ENCODE data around the gene IL18.
"Not testable (repeated sequence)": the region's sequence is repeated elsewhere in the genome, so short reads cannot be mapped to it uniquely, and the experiment has no call there.

Gene IL18

DNA sequence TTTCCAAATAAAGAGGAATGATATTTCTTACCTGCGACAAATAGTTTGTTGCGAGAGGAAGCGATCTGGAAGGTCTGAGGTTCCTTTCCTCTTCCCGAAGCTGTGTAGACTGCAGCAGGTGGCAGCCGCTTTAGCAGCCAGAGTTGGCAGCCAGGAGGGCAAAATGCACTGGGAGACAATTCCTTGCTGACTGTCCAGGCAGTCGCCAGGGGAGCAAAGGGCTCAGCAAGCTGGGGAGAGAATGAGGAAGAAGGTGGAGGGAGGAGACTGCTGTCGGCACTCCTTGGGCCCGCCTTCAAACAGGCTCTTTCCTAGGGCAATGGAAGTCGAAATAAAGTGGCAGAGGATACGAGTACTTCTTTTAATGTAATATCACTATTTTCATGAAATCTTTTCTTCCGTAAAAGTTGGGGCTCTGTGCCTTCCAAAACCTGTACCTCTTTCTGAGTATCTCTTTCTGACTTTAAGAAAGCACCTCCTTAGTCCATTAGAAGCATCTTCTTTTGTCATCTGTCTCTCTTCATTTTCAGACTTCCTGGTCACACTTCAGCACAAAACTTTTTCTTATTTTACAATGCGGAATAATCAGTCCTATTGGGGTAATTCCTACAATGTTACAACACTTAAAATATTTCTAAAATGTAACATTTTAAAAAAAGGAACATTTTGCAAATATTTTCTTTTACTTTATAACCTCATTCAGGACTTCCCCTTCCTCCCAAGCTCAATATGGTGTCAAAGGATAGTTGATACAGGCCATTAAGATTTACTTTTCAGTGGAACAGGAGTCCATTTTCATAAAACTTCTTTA, at the start of gene IL18:
IL18 (minus strand) TSS at position 220 of the 811 bp plus-strand sequence. CDS start 9,041 bp downstream, outside the sequence.
- peak; percentile 98 for DNase-seq

DNA sequence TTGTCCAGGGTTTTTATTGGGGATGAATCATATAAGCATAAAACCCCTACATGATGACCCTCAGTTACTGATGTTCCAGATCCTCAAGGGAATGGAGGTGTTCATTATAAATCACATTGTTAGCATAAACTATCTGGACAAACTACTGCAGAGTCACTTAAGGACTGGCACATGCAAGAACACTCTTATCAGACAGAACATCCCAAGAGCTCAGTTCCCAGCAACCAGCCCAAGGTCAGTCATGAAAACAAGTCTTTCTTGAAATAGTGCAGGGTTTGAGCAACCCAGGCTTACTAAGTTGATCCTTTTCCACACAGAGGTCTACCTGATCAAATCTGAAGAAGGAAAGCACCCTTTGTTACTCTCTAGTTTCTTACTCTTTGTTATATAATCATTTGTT, 48.8 kb upstream of the IL18 start:
- peak; percentile 40 for DNase-seq

DNA sequence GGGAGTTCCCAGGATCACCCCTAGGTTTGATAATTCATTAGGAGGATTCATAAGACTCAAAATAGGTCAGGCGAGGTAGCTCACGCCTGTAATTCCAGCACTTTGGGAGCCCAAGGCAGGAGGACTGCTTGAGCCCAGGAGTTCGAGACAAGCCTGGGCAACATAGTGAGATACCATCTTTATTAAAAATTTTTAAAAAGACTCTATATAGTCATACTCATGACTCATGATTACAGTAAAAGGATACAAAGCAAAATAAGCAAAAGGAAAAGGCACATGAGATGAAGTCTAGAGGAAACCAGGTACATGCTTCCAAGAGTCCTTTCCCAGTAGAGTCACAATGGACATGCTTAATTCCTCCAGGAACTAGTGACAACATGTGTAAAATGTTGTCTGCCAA, 48.4 kb upstream of the IL18 start:
- no peak for DNase-seq

DNA sequence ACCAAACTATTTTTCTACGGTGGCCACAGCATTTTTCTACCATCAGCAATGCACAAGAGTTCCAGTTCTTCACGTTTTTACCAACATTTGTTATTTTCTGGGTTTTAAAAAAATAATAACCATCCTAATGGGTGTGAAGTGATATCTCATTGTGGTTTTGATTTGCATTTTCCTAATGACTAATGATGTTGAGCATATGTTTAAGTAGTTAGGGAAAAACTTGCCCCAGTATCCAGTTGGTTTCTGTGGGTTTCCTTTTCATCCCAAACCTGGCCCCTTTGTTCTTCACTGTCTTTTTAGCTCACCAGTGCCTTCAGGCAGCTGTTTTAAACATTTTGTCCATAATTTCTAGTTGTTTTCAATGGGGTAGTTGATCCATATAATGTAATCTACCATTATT, 47.6 kb upstream of the IL18 start:
- DNase-seq = peak; percentile 99

DNA sequence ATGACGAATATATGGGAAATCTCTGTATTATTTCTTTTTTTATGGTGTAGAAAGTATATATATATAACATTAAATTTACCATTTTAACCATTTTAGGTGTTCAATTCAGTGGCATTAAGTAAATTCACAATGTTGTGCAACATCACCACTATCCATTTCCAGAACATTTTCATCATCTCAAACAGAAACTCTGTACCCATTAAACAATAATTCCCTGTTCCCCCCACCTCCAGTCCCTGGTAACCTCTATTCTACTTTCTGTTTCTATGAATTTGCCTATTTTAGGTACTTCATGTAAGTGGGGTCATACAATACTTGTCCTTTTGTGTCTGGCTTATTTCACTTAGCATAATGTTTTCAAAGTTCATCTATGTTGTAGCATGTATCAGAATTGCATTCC, 47.0 kb upstream of the IL18 start:
- DNase-seq = no peak

DNA sequence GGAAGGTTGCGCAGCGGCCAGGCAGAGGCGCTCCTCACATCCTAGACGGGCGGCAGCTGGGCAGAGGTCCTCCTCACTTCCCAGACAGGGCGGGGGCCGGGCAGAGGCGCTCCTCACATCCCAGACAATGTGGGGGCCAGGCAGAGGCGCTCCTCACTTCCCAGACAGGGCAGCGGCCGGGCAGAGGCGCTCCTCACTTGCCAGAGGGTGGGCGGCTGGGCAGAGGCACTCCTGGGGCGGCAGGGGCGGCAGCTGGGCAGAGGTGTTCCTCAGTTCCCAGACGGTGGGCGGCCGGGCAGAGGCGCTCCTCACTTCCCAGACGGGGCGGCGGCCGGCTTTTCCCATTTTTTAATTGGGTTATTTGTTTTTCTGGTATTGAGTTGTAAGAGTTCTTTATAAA, 42.2 kb upstream of the IL18 start:
- no peak for DNase-seq

DNA sequence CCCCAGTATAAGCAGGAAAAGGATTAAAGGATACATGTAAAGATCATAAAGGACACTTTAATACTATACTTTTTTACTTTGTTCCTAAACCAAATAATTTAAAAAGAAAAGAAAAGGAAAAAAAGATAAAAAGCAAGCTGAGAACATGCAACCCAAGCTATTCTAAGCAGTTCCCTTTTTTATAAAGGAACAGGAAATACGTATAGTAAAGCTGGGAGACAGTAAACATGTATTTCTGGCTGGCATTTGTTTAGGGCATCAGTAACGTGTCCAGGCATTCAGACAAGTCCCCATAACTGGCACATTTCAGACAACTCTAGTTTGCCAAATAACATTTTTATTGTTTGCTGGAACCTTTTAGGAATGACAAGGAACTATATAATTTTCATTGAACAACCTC, 36.4 kb upstream of the IL18 start:
- peak; percentile 78 for DNase-seq

DNA sequence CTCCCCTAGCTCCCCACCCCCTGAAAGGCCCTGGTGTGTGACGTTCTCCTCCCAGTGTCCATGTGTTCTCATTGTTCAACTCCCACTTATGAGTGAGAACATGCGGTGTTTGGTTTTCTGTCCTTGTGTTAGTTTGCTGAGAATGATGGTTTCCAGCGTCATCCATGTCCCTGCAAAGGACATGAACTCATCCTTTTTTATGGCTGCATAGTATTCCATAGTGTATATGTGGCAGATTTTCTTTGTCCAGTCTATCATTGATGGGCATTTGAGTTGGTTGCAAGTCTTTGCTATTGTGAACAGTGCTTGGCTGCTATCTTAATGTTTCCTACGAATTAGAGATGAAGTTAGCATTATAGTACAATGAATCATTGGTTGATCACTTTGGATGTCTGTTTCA, 35.2 kb upstream of the IL18 start:
- not testable (repeated sequence) for DNase-seq

DNA sequence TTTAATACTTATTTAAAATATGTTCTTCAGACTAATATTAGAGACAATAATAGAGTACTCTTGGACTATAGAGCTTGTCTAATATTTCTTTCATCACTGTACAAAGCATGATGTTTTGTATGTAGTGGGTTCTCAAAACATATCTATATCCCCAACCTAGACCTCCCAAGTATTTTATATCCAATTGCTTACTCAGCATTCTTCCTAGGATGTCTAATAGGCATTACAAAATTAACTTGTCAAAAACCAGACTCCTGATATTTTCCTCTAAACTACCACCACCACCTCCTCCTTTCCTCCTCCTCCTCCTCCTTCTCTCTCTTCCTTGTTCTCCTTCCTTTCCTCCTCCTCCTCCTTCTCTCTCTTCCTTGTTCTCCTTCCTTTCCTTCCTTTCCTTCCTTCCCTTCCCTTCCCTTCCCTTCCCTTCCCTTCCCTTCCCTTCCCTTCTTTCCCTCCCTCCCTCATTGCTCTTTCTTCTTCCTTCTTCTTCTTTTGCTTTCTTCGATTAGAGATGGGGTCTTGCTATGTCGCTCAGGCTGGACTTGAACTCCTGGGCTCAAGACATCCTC, 32.7 kb upstream of the IL18 start:
- DNase-seq = no peak

DNA sequence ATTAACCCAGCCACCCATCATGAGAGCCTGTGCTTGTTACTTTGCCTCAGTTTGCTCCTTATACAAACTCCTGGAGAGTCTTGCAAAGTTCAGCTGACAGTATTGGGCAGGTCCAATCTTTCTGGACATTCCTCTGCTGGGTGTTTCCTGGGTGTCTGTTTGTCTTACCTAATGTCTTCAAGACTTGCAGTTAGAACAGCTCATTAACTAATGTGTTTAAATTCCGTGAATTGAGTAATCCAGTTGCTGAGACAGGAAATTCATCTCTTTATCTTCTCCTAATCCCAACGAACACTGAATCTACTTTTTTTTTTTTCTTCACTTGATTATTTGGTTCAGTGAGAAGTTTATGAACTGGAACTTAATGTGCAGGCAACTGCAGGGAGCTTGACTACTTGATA, 32.1 kb upstream of the IL18 start:
- DNase-seq = peak; percentile 99

DNA sequence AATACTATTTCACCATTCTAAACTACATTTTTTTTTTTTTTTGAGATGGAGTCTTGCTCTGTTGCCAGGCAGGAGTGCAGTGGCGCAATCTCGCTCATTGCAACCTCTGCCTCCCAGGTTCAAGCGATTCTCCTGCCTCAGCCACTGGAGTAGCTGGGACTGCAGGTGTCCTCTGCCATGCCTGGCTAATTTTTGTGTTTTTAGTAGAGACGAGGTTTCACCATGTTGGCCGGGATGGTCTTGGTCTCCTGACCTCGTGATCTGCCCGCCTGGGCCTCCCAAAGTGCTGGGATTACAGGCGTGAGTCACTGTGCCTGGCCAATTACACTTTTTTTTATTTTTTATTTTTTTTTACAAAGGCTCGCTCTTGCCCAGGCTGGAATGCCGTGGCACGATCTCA, 31.2 kb upstream of the IL18 start:
- not testable (repeated sequence) for DNase-seq

DNA sequence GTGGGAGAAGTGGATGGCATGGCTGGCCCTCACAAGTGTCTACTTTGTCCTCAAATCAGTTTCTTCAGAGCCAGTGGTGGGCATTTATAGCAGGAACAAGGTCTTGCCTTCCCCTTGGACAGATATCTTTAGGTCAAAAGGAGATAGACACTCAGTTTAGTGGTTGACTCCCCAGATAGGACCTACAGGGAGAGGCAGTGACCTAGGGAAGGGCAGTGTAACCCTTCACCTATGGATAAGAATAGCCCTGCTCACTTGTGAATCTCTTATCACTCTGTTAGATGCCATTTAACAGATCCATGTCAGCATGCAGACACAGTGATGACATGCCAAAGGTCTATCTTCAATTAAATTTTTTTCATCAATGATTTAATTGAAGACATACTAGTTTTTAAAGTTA, 22.4 kb upstream of the IL18 start:
- DNase-seq = no peak

DNA sequence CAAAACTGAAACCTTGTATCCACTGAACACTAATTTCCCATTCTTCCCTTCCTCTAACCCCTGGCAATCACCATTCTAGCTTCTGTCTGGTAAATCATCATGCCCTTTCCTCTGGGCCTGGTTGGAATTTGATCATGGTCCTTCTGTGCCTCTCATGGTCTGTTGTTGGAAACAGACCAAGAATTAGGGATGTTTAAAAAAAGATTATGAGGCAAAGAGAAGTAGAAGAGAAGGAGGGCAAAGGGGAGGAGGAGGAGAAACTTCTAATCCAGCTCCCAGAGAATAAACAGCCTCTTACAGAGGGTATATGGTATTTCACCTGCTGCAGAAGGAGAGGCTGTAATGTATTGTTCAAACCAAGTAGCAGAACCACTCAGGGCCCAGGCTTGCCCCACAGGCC, 22.0 kb upstream of the IL18 start:
- DNase-seq = no peak

DNA sequence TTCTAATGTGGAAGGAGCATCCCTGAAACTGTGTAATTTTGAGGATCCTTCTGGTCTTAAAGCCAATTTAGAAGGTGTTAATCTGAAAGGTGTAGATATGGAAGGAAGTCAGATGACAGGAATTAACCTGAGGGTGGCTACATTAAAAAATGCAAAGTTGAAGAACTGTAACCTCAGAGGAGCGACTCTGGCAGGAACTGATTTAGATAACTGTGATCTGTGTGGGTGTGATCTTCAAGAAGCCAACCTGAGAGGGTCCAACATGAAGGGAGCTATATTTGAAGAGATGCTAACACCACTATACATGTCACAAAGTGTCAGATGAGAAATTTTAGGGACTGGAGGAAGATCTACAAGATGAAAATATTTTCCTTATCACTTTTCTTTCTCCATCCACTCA, 19.0 kb upstream of the IL18 start:
- no peak for DNase-seq

DNA sequence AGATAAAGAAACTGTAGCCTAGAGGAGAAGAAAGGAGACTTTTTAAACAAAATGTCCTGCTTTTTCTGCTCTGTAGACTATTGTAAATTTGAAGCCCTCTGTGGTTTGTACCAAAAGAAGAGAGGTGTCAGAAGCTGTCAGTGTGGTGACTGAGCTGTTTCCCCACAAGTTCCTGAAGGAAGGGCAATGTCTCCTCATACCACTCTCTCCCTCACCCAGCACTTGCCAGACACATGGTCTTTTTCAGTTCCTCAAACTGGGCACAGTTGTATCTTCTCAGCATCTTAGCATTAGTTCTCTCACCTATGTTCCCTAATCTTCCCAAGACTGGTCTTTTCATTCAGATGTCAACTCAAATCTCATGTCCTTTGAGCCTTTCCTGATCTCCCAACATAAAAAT, 15.7 kb upstream of the IL18 start:
- DNase-seq = peak; percentile 99

DNA sequence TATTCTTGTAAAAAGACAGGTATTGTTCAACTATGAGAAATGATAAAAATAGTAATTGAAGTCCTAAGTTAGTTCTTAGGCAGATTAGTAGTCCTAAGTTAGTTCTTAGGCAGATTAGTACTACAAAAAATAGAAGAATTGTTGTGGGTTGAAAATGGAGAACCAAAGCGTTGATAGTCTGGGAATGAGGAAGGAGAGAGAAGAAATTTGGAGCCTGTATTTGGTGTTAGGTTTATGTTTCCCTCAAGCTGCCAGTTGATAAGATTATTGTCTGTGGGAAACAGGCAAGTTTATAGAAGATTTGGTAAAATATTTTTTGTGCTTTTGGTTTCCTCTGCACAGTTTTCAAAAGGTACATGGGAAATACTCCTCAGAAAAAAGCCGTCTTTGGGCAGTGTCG, 15.0 kb upstream of the IL18 start:
- DNase-seq = peak; percentile 70

DNA sequence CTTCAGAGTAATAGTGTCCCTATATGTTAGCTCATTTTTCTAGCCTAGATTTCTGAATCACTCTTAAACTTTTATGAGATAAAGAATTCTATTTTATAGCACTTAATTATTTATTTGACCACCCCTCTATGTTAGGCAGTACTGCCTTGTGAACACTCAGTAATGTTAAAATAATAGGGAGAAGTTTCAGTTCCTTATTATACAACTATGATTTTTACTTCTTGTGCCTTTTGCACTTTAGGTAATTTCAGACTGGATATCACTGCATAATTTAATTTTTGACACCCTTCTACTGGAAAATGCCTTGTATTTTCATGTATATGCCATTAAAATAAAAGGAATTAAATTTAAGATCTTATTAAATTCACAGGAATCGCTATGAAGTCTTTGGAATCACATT, 14.5 kb upstream of the IL18 start:
- DNase-seq = no peak

DNA sequence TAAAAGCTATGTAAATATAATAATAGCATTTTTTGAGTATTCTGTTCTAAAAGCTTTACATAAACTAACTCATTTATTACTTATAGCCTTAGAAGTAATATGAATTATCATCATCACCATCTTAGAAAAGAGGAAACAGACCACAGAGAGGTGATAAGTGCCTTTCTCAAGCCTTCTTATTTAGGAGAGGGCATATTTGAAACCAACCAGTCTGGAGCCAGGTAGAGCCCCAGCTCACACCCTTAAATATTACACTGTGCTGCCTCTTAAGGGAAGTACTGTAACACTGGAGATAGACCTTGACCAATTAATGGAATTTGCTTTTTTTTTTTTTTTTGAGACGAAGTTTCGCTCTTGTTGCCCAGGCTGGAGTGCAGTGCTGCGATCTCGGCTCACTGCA, 13.7 kb upstream of the IL18 start:
- peak; percentile 60 for DNase-seq

DNA sequence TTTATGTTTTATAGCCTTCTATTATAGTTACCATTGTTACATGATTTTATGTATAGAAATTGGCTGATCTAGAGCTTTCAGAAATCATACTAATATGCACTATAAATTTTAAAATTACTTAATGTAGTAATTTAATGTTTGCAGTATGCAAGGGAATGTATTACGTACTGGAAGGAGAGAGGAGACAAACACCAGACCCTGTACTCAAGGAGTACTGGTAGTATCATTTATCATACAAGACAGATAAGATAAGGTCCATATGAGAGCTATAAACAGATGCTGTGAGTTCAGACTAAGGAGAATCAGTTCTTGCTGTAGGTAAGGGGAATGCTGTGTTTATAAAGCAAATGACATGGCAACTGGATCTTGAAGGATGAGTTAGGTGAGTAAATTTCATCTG, 12.2 kb upstream of the IL18 start:
- DNase-seq = no peak

DNA sequence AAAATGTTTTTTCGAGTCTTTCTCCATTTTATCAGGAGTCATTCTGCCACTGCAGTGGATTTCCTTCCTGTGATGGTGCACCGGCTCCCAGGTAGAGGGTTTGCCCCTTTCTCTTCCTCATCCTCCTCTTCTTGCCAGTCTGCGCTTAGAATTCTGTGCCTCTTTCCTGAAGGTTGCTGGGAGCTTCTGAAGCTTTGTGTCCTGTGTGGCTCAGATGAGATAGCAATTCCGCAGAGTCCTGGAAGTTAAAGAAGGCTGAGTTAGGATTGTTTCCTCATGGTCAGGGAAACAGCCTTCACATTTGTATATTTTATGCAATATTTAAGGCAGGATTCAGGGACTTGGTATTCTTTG, 11.7 kb upstream of the IL18 start:
- no peak for DNase-seq

DNA sequence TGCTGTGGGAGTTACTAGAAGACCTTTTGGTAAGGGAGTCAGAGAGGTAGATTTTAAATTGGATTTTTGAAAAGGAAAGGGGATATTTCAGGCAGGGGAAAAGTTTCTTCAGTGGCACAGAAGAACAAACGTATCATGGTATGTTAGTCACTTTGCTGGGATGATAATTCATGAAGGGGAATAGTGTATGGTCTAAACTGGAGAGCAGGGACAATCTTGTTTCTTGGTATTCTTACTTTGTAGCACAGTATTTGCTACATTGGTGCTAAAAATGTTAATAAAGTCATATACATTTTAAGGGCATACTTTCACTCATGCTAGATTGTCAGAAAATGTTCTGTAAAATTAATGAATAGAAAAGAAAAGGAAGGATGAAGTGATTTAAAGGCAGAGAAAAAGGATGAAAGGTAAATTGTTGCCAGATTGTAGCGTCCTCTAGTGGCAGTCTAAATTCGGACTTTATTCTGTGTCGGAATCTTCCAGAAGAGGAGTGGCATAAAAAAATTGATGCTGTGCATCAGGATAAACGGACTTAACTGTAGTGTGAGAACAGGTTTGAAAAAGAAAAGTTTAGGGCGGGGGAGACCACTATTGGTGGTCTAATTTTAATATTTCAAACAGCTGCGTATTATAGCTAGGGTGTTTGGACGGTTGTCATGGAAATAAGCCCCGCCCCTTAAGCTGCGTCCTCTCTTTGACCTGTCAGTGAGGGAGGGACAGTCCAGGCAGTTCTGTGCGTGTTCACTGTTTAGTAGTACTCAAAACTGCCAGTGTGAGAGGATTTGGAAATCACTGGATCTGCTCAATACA, 11.1 kb upstream of the IL18 start, which contains the start of gene BCO2:
BCO2 (plus strand) TSS at position 724 of the 810 bp plus-strand sequence. CDS start 90 bp downstream, outside the sequence.
- DNase-seq = peak; percentile 77

DNA sequence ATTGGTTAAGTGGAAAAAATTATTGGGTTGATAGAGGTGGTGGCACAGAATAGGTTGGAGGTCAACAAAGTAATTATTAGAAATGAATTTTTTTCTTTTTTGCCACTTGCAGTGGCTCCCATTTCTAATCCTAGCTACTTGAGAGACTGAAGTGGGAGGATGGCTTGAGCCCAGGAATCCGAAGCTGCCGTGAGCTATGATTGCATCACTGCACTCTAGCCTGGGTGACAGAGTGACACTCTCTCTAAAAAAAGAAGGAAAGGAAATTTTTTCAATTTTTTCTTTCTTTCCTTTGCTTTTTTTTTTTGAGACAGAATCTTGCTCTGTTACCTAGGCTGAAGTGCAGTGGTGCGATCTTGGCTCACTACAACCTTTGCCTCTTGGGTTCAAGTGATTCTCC, 9.3 kb upstream of the IL18 start:
- no peak for DNase-seq

DNA sequence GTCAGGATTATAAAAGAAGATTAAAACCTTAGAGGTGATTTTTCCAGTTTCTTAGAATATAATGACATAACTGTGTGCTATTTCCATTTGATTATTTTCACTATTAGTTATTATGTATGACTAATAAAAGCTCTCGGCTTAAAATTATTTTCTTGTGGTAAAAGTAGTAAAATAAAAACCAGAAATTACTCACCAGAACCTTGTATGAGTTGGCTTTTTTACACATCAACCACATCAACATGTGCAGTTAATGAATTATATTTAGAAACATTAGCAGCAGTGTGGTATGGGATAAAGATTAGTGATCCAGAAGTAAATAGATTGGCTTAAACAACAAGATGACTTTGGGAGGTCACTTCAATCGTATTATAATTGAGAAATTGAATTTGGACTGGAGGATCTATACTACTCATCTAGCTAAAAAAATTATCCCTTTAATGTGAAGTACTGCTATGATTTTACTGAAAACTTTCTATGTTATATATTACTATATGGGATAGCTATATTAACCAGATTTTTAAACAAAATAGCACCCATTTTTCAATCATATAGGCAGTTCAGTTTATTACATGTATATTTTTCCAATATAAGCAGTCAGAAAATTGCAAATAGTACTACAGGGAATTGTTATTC, 8.6 kb upstream of the IL18 start:
- no peak for DNase-seq
